Lung (tissue), 12 donors: Measurements from ENCODE around the gene SESN2. TPM values are rescaled to one million over a fixed set of nuclear protein-coding genes. Genes with fewer than 3 reads are reported as not detected.

Experiments
- ATAC-seq: fragments of 200-7000 bp; cut with Tn5 transposase; one replicate; pipeline ENCODE4 v1.9.1; 2020; ENCODE audit warnings: moderate number of reproducible peaks; ENCODE audit not compliant: insufficient read depth, low FRiP score
- DNase-seq, 3 donors: peaks; one replicate each; pipeline ENCODE4 v3.0.0-alpha.2; 2013 to 2017
- H3K27ac ChIP-seq, 2 donors: one replicate each; pipeline ENCODE4 v1.5.1; 2013; ENCODE audit warnings: mild to moderate bottlenecking in 2 of 2, moderate library complexity in 2 of 2, control low read depth in 1 of 2, inconsistent platforms in 1 of 2, low read depth in 1 of 2, low read length in 1 of 2
- H3K27me3 ChIP-seq, 3 donors: one replicate each; pipeline ENCODE4 v1.5.1; 2013; ENCODE audit warnings: low read length in 2 of 3; ENCODE audit not compliant: control insufficient read depth in 3 of 3, insufficient read depth in 3 of 3
- H3K36me3 ChIP-seq, 4 donors: one replicate each; pipeline ENCODE4 v1.5.1; 2013; ENCODE audit warnings: low read length in 4 of 4, mild to moderate bottlenecking in 1 of 4, moderate library complexity in 1 of 4; ENCODE audit not compliant: control insufficient read depth in 4 of 4, insufficient read depth in 4 of 4
- H3K4me1 ChIP-seq, 5 donors: one replicate each; pipeline ENCODE4 v1.5.1; 2013; ENCODE audit warnings: low read length in 5 of 5, mild to moderate bottlenecking in 2 of 5, moderate library complexity in 1 of 5; ENCODE audit not compliant: control insufficient read depth in 5 of 5, insufficient read depth in 5 of 5
- H3K4me3 ChIP-seq: one replicate; pipeline ENCODE4 v1.5.1; 2013; ENCODE audit warnings: mild to moderate bottlenecking, control low read depth, moderate library complexity
- H3K9ac ChIP-seq, 2 donors: one replicate each; pipeline ENCODE4 v1.5.1; 2013; ENCODE audit warnings: low read length in 2 of 2, control low read depth in 1 of 2; ENCODE audit not compliant: insufficient read depth in 1 of 2
- H3K9me3 ChIP-seq, 4 donors: one replicate each; pipeline ENCODE4 v1.5.1; 2013; ENCODE audit warnings: low read length in 3 of 4, mild to moderate bottlenecking in 1 of 4, moderate library complexity in 1 of 4; ENCODE audit not compliant: control insufficient read depth in 4 of 4, insufficient read depth in 3 of 4
- CTCF ChIP-seq: IDR thresholded peaks from 2 replicates; pipeline ENCODE4 v1.5.1; 2012; ENCODE audit warnings: mild to moderate bottlenecking; ENCODE audit errors: control extremely low read depth, extremely low read depth
- WGBS, 2 donors: extraction: QIAGEN DNeasy Blood & Tissue Kit; methylation state at CpG; one replicate each; pipeline ENCODE4 v1.1.7; 2013; 5-methylcytosine and 5-hydroxymethylcytosine counted together
- polyA plus RNA-seq, 2 donors: library from polyadenylated mRNA; stranded (reverse); fragments of 200-250 nt; gene quantifications; one replicate each; pipeline ENCODE4 v1.2.1, GENCODE V29; 2013
- total RNA-seq, 2 donors: library from RNA; depleted of rRNA in 1 of 2; stranded (reverse); fragments of >200 nt in 1 of 2; gene quantifications; one replicate each; pipeline ENCODE4 v1.2.1, GENCODE V29; 2014 to 2021
- donor health status: control.
- donor health status: control.
- donor health status: Bipolar disorder and iron deficiency.
- donor health status: healthy.
- donor health status: DM: yes; HTN: yes; CAD: no.

Gene SESN2
- total and polyA plus RNA-seq, 4 donors = 3.3 to 19.4 (median 10.9) TPM

GRCh38 chr1:28243685-28244311, 15.5 kb upstream of the SESN2 start:
- WGBS, 2 donors = 43 to 73% methylated on average over 2 of the region's 2 CpGs
- peak in 1 of 3 donors; percentile 58 for DNase-seq

DNA sequence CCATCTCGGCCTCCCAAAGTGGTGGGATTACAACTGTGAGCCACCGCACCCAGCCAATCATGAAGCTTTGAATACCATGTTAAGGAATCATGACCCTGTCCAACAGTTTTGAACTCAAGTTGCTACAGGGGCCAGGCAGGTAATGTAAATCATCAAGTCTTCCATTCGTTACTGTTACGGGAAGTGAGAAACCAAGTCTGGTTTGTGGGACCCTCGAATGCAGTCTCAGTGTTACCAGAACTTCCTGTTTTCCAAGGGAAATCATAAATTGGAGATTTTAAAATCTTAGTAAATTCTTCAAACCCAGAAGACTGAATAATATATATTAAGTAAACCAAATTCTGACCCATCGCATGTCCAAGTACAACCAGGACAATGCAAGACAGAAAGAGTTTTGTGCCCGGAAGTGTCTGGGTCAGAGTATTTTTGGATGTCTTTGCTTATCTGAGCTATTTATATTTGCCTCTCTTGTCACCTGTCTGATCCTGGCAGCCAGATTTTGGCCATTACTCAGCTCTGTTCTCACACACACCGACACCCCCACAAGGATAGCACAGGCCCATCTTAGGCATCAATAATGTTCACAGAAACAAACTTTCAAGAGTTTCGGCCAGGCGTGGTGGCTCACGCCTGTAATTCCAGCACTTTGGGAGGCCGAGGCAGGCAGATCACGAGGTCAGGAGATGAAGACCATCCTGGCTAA, 14.6 kb upstream of the SESN2 start:
- peaks cover 3 to 20% (median 8%) of the 10 kb centered on the region in 5 donors for H3K4me1 ChIP-seq
- peaks cover 0 to 2% (median 0%) of the 10 kb centered on the region in 4 donors for H3K36me3 ChIP-seq
- DNase-seq = no peak
- peak overlapping the region in 1 of 2 donors; percentile 86 for H3K27ac ChIP-seq
- H3K27me3 ChIP-seq = no peaks in the 10 kb centered on the region
- ATAC-seq = no peak
- no peak overlapping the region for H3K9ac ChIP-seq
- TF ChIP-seq CTCF = no peak
- no peak overlapping the region for H3K4me3 ChIP-seq
- no peaks in the 10 kb centered on the region for H3K9me3 ChIP-seq
- WGBS, 2 donors = 67 to 82% methylated on average over 13 of the region's 13 CpGs

More at GRCh38 chr1:28243685-28244311, 15.5 kb upstream of the SESN2 start:
- TF ChIP-seq CTCF = no peak
- H3K9ac ChIP-seq = no peak overlapping the region
- H3K4me3 ChIP-seq = no peak overlapping the region
- H3K27me3 ChIP-seq = no peaks in the 10 kb centered on the region
- no peak for ATAC-seq
- H3K4me1 ChIP-seq = peaks cover 2 to 19% (median 8%) of the 10 kb centered on the region in 5 donors
- no peaks in the 10 kb centered on the region for H3K9me3 ChIP-seq
- peaks cover 0 to 2% (median 0%) of the 10 kb centered on the region in 4 donors for H3K36me3 ChIP-seq
- peak overlapping the region in 1 of 2 donors; percentile 86 for H3K27ac ChIP-seq

DNA sequence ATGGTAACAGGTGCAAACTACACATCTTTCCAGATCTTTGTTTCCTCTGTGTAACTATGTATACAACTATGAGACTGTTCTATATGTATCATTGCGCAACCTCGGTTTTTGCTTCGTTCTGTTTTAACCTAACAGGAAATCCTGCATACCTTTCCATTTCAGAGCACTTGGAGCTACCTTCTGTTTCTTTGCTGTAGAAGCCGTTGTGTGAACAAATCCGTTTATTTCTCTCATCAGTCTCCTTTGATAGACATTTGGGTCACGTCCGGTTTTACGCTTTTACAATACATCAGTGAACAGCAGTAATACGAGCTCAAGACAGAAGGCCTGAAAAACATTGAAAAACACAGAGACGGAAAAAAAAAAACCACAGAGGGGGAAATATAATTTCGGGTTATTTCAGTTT, 12.9 kb upstream of the SESN2 start:
- H3K27ac ChIP-seq = no peak overlapping the region
- no peak for TF ChIP-seq CTCF
- WGBS, 2 donors = 11 to 41% methylated on average over 11 of the region's 11 CpGs
- H3K4me3 ChIP-seq = no peak overlapping the region
- H3K36me3 ChIP-seq = no peaks in the 10 kb centered on the region
- peak; percentile 37 to 88 (median 77) for DNase-seq
- no peak for ATAC-seq
- peaks cover 3 to 20% (median 8%) of the 10 kb centered on the region in 5 donors for H3K4me1 ChIP-seq
- no peaks in the 10 kb centered on the region for H3K27me3 ChIP-seq
- peak overlapping the region; percentile 58 to 97 for H3K9ac ChIP-seq
- H3K9me3 ChIP-seq = no peaks in the 10 kb centered on the region
